GM21447 (cell line): ENCODE data around the gene POLQ.
"Not testable (repeated sequence)": the region's sequence is repeated elsewhere in the genome, so short reads cannot be mapped to it uniquely, and the experiment has no call there.

Experiments
- ATAC-seq: cut with Tn5 transposase; IDR thresholded peaks from one replicate; pipeline ENCODE4 v1.9.1; 2021; ENCODE audit not compliant: unreplicated experiment

Gene POLQ

DNA sequence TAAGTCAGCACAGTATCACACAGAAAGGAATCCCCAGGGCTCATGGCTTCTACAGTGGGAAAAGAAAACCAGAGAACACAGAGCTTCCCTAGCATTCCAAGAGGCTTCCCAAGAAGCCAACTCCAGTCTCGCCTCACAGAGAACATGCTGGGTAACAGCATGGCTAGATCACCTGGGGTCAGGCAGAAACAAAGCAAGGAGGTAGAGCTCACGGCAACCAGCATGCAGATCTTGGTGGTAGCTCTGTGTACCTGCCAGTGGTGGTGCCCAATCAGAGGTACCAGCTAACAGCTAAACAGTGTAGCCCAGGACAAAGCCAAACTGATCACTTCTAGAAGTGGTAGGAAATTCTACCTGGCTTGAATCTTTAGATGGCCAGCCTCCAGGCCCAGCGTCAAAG is 31.3 kb downstream of the POLQ start:
- ATAC-seq: no peak

- ATAC-seq: no peak
Observed at GRCh38 chr3:121508389-121508788, 37.4 kb downstream of the POLQ start.

GRCh38 chr3:121505256-121505655 is 40.5 kb downstream of the POLQ start:
- ATAC-seq: no peak

- no peak for ATAC-seq
Observed at GRCh38 chr3:121504618-121505017, 41.2 kb downstream of the POLQ start.

- no peak for ATAC-seq
Observed at GRCh38 chr3:121496786-121497185, 49.0 kb downstream of the POLQ start.

GRCh38 chr3:121493431-121493830 is 52.4 kb downstream of the POLQ start:
- no peak for ATAC-seq

- ATAC-seq: no peak
Observed at GRCh38 chr3:121491683-121492320, 54.0 kb downstream of the POLQ start.

- no peak for ATAC-seq
Observed at GRCh38 chr3:121490161-121490560, 55.6 kb downstream of the POLQ start.

- no peak for ATAC-seq
Observed at GRCh38 chr3:121488628-121489027, 57.2 kb downstream of the POLQ start.

GRCh38 chr3:121483290-121483689 is 62.5 kb downstream of the POLQ start:
- ATAC-seq: no peak

DNA sequence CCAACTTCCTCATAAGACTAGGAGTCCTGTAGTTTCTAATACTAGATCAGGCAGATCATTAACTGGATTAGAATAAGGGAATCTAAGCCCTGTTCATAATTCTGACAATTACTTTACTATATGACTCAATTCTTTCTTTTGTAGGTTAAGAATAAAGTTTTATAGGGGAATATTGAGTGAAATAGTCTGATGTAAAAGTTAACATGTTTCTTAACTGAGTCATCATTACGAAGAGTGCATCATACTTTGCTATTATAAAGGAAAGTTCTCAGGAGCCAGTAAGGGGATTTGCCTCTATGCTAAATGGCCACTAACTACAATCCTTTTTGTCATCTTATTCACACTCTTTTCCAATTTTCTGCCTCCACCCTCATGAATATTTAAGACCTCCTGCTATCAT is 63.1 kb downstream of the POLQ start:
- no peak for ATAC-seq

- no peak for ATAC-seq
Observed at GRCh38 chr3:121481106-121481880, 64.5 kb downstream of the POLQ start.

GRCh38 chr3:121477589-121477988 is 68.2 kb downstream of the POLQ start:
- no peak for ATAC-seq

- no peak for ATAC-seq
Observed at GRCh38 chr3:121473001-121473400, 72.8 kb downstream of the POLQ start.

DNA sequence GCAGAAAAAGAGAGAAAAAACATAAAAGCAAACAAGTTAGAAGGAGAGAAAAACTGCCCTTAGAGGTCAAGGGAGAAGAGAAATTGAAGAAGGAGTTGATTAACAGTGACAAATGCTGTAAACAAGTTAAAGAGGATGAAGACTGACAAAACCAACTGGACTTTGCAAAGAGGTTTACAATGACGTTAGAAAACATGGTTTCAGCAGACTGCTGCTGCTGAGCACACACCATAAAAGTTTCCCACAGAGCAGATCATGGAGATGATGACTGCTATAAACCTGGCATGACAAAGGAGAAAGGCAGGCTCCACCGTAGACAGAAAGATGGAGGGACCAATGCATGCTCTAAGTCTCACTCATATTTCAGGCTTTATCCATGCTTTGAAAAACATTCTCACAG is 78.7 kb downstream of the POLQ start:
- ATAC-seq: no peak

GRCh38 chr3:121463745-121464144 is 82.0 kb downstream of the POLQ start:
- no peak for ATAC-seq

GRCh38 chr3:121462565-121462964 is 83.2 kb downstream of the POLQ start:
- no peak for ATAC-seq

- not testable (repeated sequence) for ATAC-seq
Observed at GRCh38 chr3:121451752-121452151, 94.0 kb downstream of the POLQ start.

GRCh38 chr3:121443456-121443855 is 102.3 kb downstream of the POLQ start:
- no peak for ATAC-seq

DNA sequence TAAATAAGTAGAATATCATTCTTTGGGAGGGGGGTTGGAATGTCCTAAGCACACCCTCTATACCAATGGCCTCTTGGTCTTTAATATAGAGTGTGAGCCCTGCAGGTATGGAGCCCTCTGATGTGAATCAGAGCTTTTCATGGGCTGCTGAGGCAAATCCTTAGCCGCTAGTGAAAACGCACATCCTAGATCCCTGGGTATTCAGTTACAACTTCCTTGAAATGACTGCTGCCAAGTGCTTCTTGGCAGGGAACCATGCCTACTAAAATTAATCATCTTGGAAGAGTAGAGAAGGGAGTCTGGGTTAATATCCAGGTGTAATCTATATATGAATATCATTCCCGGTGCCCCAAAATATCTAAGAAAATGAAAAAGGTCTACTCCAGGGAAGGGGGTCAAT is 109.1 kb downstream of the POLQ start:
- no peak for ATAC-seq

DNA sequence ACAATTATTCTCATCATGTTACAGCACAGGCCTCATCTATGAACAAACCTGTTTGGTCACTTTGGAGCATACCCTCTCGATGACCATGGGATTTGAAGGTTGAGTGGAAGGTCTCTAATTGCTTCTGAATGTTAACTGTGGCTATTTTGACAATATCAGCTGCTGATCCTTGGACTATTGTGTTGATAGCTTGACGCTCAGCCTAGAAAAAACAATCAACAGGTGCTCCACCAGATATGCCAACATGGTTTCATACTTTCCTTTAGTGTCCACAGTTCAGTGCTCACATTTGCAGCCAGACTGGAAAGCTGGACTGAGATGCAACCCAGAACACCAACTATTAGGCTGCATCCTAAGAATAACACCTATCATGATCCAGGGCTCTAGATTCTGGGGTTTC is 109.7 kb downstream of the POLQ start:
- ATAC-seq: no peak

GRCh38 chr3:121431726-121432517 is 113.9 kb downstream of the POLQ start:
- peak; percentile 95 for ATAC-seq
